Cardiac fibroblast (primary cell): ENCODE measurements around the gene CCP110.
A peak's percentile ranks its signal among the peaks of the same experiment; 100 is the strongest.

Experiments
- DNase-seq, 2 donors: peaks; one replicate each; pipeline versions ENCODE4 v3.0.0 to v3.0.0-alpha.2; 2010; ENCODE audit warnings: low read depth in 2 of 2
- H3K4me3 ChIP-seq, 2 donors: replicated peaks in 1 of 2; 1 replicate in 1 of 2; 2 replicates in 1 of 2; pipeline ENCODE4 v1.5.1; 2011; ENCODE audit warnings: low read depth in 2 of 2, low read length in 2 of 2, mild to moderate bottlenecking in 2 of 2, moderate library complexity in 1 of 2
- TF ChIP-seq, protein P1 (sequence below): IDR thresholded peaks from one replicate; pipeline ENCODE4 v1.5.1; 2011; ENCODE audit warnings: low read depth, mild to moderate bottlenecking, low read length, inconsistent platforms

Gene CCP110

DNA sequence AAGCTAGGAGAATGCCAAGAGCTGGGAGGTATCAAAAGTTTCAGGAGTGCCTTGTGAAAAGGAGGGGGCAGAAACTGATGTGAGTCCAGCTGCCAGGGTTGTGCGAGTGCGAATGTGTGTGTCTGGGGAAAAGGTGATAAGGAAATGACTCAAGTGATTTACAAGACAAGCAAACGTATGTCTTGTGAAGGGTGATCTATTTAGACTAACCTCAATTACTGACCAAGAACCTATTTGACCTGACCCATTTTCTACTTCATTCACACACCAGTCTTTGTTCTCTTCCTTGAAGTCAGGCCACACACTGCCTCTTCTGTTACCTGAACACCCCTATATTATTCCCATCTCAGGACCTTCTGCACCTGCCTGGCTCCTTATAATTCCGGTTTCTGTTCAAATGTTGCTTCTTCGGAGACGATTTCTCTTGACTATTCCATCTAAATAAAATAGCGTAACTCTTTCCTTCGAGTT, 2.8 kb upstream of the CCP110 start:
- DNase-seq, result peak in 1 of 2 donors; percentile 26
- H3K4me3 ChIP-seq, result peak overlapping the region; percentile 81 to 91
- TF ChIP-seq, protein P1, sequence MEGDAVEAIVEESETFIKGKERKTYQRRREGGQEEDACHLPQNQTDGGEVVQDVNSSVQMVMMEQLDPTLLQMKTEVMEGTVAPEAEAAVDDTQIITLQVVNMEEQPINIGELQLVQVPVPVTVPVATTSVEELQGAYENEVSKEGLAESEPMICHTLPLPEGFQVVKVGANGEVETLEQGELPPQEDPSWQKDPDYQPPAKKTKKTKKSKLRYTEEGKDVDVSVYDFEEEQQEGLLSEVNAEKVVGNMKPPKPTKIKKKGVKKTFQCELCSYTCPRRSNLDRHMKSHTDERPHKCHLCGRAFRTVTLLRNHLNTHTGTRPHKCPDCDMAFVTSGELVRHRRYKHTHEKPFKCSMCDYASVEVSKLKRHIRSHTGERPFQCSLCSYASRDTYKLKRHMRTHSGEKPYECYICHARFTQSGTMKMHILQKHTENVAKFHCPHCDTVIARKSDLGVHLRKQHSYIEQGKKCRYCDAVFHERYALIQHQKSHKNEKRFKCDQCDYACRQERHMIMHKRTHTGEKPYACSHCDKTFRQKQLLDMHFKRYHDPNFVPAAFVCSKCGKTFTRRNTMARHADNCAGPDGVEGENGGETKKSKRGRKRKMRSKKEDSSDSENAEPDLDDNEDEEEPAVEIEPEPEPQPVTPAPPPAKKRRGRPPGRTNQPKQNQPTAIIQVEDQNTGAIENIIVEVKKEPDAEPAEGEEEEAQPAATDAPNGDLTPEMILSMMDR, result no peak

DNA sequence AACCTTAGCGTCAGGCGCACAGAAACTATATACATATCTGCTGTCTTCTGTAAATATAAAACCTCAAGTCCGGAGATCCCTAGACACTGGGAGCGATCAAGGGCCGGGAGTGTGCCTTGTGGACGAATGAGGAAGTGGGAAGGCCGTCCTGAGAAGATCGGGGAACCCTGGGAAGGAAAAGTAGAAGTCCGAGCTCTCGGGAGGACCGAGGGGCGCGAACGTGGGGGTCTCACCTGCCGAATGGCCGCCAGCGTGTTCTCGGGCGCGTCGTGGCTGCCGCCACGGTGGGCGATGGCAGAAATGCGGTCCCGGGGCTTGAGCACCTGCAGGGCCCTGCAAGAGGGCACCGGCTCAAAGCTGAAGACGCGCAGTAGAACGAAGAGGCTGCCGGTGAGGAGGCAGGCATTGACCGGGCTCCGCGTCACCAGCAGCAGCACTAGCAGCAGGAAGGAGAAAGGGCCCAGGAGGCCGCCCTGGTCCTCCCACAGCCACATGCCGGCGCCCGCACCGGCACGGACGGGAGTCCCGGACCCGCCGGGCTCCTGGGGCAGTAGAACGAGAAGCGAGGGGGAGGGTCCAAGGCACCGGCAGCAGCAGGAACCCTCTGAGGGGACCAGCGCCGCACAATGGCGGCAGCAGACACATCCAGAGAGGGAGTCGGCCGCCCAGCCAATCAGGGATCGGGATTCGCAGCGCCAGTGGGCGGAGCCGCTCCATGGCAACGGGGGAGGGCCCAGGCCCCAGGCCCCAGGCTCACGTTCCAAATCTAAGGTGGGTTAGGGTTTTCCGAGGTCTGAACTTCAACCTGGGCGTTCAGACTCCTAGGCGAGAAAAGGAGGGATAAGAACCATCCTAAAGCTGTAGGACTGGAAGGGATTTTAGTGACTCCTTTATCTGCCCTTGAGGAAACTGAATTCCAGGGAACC, 2.0 kb upstream of the CCP110 start, which contains the start of gene GDE1:
Gene GDE1 (minus strand): TSS at position 628 of the 926 bp plus-strand sequence. CDS start 134 bp downstream, at position 494.
- TF ChIP-seq, protein P1, result peak; percentile 36
- peak within 1 kb of the TSS; percentile 81 to 91 for H3K4me3 ChIP-seq
- DNase-seq, result peak; percentile 88 to 89

DNA sequence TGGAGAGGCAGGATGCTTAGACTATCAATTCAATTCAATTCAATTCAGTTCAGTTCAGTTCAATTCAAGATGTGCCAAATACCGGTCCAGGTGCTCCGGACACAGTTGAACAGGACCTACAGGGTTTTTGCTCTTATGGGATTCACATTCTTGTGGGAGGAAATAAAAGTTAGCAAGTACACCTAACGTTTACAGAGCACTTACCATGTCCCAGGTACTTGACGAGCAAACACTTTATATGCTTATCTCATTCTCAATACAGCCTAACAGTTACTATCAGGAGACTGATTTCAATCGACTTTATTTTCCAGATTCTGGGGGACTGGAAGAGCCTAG, 1.4 kb upstream of the CCP110 start:
- DNase-seq, result no peak
- H3K4me3 ChIP-seq, result no peak overlapping the region
- TF ChIP-seq, protein P1, result no peak

DNA sequence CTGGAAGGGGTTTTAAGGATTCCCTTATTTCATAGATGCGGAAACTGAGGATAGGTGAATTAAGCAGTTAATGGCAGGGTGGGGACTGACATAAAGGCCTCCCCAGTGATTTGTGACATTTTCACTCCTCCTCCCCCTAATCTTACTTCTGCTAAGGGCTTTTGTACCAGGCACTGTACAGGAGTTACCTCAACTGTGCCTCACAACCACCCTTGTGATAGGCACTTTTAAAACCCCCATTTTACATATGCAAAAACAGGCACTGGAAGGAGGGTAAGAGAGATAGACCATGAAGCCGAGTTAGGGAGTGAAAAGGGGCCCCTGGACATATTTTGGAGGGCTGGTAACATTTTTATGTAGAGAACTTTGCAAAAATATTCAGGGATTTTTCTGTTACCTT, 982 bp upstream of the CCP110 start:
- no peak overlapping the region for H3K4me3 ChIP-seq
- no peak for DNase-seq
- TF ChIP-seq, protein P1, result no peak

DNA sequence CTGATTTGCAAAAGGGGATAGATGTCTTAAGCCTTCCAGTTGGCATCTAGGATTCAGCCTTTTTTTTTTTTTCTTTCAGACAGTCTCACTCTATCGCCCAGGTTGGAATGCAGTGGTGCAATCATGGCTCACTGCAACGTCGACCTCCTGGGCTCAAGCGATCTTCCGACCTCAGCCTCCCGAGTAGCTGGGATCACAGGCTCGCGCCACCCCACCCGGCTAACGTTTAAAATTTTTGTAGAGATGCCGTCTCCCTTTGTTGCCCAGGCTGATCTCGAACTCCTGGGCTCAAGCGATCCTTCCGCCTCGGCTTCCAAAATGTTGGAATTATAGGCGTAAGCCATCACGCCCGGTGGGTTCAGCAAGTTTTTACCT, 571 bp upstream of the CCP110 start:
- H3K4me3 ChIP-seq, result no peak overlapping the region
- no peak for DNase-seq
- TF ChIP-seq, protein P1, result no peak

DNA sequence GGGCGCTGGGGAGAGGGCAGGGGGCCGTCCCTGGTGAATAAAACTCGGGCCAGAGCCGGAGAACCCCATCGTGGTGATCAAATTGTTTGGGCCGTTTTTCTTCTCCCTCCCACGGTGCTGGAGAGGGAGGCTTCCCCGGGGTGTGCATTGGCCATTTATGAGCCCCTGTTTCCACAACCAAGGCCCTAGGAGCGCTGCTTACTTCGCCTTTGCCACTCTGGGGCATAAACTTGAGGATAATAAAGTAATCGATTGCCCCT, 544 bp downstream of the CCP110 start:
- TF ChIP-seq, protein P1, result no peak
- DNase-seq, result no peak
- peak overlapping the region; percentile 94 to 100 for H3K4me3 ChIP-seq
